SH-SY5Y (cell line): ENCODE measurements around the gene ZBTB4.

ENCODE experiments used
- GATA2 ChIP-seq: IDR thresholded peaks from 2 replicates; pipeline ENCODE4 v1.6.1; 2011; ENCODE audit warnings: mild to moderate bottlenecking, low read depth, low read length
- GATA3 ChIP-seq: IDR thresholded peaks from 2 replicates; pipeline ENCODE4 v1.6.1; 2011; ENCODE audit warnings: low read depth, mild to moderate bottlenecking, low read length, moderate library complexity

The ZBTB4 gene

GRCh38 chr17:7479213-7480088 is at the start of gene ZBTB4:
ZBTB4 (minus strand) TSS chr17:7479631; CDS start chr17:7466801, 12,830 bp downstream.
- no peak for TF ChIP-seq GATA2
- TF ChIP-seq GATA3: no peak

- TF ChIP-seq GATA2 (no peak), GATA3 (no peak)
Observed at GRCh38 chr17:7528842-7529241, 49.4 kb upstream of the ZBTB4 start.

- TF ChIP-seq GATA3 (no peak), GATA2 (no peak)
Observed at GRCh38 chr17:7523033-7523432, 43.6 kb upstream of the ZBTB4 start.

GRCh38 chr17:7515911-7516610 is 36.6 kb upstream of the ZBTB4 start:
- TF ChIP-seq GATA3 (no peak), GATA2 (no peak)

GRCh38 chr17:7513850-7514419 is 34.5 kb upstream of the ZBTB4 start:
- TF ChIP-seq GATA3: no peak
- TF ChIP-seq GATA2: no peak

GRCh38 chr17:7512824-7513540 is 33.6 kb upstream of the ZBTB4 start:
- TF ChIP-seq GATA3 (no peak), GATA2 (no peak)

GRCh38 chr17:7512105-7512504 is 32.7 kb upstream of the ZBTB4 start:
- no peak for TF ChIP-seq GATA3
- no peak for TF ChIP-seq GATA2

GRCh38 chr17:7511108-7511507 is 31.7 kb upstream of the ZBTB4 start:
- TF ChIP-seq GATA3 (no peak), GATA2 (no peak)

GRCh38 chr17:7509937-7510336 is 30.5 kb upstream of the ZBTB4 start:
- TF ChIP-seq GATA2 (no peak), GATA3 (no peak)

GRCh38 chr17:7508846-7509245 is 29.4 kb upstream of the ZBTB4 start:
- no peak for TF ChIP-seq GATA3
- TF ChIP-seq GATA2: no peak

- TF ChIP-seq GATA3: no peak
- TF ChIP-seq GATA2: no peak
Observed at GRCh38 chr17:7508145-7508544, 28.7 kb upstream of the ZBTB4 start.

GRCh38 chr17:7503521-7503920 is 24.1 kb upstream of the ZBTB4 start:
- TF ChIP-seq GATA2 (no peak), GATA3 (no peak)

GRCh38 chr17:7502987-7503386 is 23.6 kb upstream of the ZBTB4 start:
- TF ChIP-seq GATA2: no peak
- TF ChIP-seq GATA3: no peak
